H1 (cell line): ENCODE measurements around the gene SLC22A13. TPM values are rescaled to one million over a fixed set of nuclear protein-coding genes. Genes with fewer than 3 reads are reported as not detected.

ENCODE experiments used
- KDM5A ChIP-seq: fragments of 200-600 bp; IDR thresholded peaks from 2 replicates; pipeline ENCODE4 v1.7.1; 2012; ENCODE audit warnings: mild to moderate bottlenecking, low read length, inconsistent platforms, mixed read lengths
- MAFK ChIP-seq: IDR thresholded peaks from 2 replicates; pipeline ENCODE4 v1.6.1; 2012; ENCODE audit warnings: low read depth, mild to moderate bottlenecking, improper control_type of control experiment, low read length
- RAD21 ChIP-seq, 2 experiments: IDR thresholded peaks in 1 of 2; conservative IDR thresholded peaks in 1 of 2; 2 replicates each; pipeline ENCODE4 v1.6.1; 2011; ENCODE audit warnings: low read depth in 2 of 2, low read length in 2 of 2, improper control_type of control experiment in 1 of 2, inconsistent platforms in 1 of 2, mild to moderate bottlenecking in 1 of 2, moderate library complexity in 1 of 2
- polyA plus RNA-seq, 7 experiments: library from polyadenylated mRNA; depleted of rRNA in 3 of 7; stranded (reverse) in 5 of 7; unstranded in 2 of 7; fragments of >200 nt in 5 of 7; fragments of 200-250 nt in 2 of 7; gene quantifications; 1 replicate in 5 of 7; 2 replicates in 1 of 7; 4 replicates in 1 of 7; pipeline versions ENCODE4 v1.2.1 to v1.2.3, GENCODE V29; 2011 to 2013; ENCODE audit warnings: missing spikeins in 2 of 7, mixed read lengths in 2 of 7
- total RNA-seq: library from RNA; stranded (reverse); fragmentation: NEBNext Ultra II Directional; extraction: Animal tissue kit (Norgen Biotek cat#: 25700); gene quantifications from 2 replicates; pipeline ENCODE4 v1.2.1, GENCODE V29; 2021

The SLC22A13 gene
- total and polyA plus RNA-seq, 2 of the 8 experiments (the other 6 are each of a cell fraction or from before 2014, with no cell fraction given) = 0.05 to 0.41 TPM

DNA sequence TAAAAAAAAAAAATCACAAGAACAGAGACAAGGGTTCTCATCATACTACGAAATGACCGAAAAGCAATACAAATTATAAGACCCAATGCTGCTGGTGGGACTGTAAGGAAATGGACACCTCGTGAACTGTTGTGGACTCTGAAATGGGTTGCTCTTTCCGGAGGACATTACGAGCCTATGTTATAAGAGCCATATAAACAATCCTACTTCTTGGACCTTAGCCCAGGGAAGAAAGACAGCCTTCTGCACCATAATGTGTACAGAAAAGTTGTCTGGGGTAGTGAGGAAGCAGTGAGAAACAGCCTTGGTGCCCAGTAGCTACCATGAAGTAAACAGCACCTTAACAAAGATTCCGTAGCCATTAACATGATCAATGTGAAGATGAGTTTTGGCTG, 19.1 kb downstream of the SLC22A13 start (continued):
- TF ChIP-seq RAD21 (IDR thresholded peaks at IDR 0.05 in 1 of 2, conservative IDR thresholded peaks at IDR 0.05 in 1 of 2; ENCODE audit: low read depth in 2 of 2, low read length in 2 of 2) (no peak), KDM5A (no peak), MAFK (no peak)
